Left renal cortex interstitium (tissue), 4 donors: ENCODE measurements around the gene PSMG3. TPM values are rescaled to one million over a fixed set of nuclear protein-coding genes. Genes with fewer than 3 reads are reported as not detected.

Experiments used
- polyA plus RNA-seq, 4 donors: library from polyadenylated mRNA; unstranded; fragments of 120-200 nt; gene quantifications; one replicate each; pipeline ENCODE4 v1.2.1, GENCODE V29; 2013; ENCODE audit not compliant: insufficient read length in 4 of 4

PSMG3 gene
- polyA plus RNA-seq, 4 donors: 28.9 to 40.5 (median 35.5) TPM

Other genes starting within 250 kb of the PSMG3 start
- gene MICALL2, start 110.6 kb downstream of the PSMG3 start, polyA plus RNA-seq: 10 to 100 TPM in 3 of 4 donors, 1 to 10 TPM in 1; 5.8 to 14.1 (median 11.5) TPM
- gene INTS1, start 65.6 kb downstream of the PSMG3 start, polyA plus RNA-seq: 100 to 1,000 TPM in 1 of 4 donors, 10 to 100 TPM in 3; 52.7 to 102 (median 84.0) TPM
- 10 to 100 TPM in 3 of 4 donors, 1 to 10 TPM in 1; 6.5 to 15.6 (median 12.8) TPM for gene MAFK, start 39.3 kb downstream of the PSMG3 start, polyA plus RNA-seq
- 10 to 100 TPM in 1 of 4 donors, 1 to 10 TPM in 3; 3.5 to 11.5 (median 6.8) TPM for gene TMEM184A, start 13.8 kb downstream of the PSMG3 start, polyA plus RNA-seq
- gene ELFN1, start 100.2 kb upstream of the PSMG3 start, polyA plus RNA-seq: 10 to 100 TPM; 11.7 to 22.0 (median 17.5) TPM